Kidney capillary endothelial cell (primary cell): ENCODE measurements around the gene SHROOM1.
A peak's percentile ranks its signal among the peaks of the same experiment; 100 is the strongest.

Experiments used
- DNase-seq: peaks from one replicate; pipeline ENCODE4 v3.0.0-alpha.2; 2018; ENCODE audit warnings: low spot score

SHROOM1 gene

GRCh38 chr5:132853790-132854189, 23.3 kb upstream of the SHROOM1 start:
- no peak for DNase-seq

- DNase-seq = no peak
Measured at GRCh38 chr5:132853323-132853722, 22.9 kb upstream of the SHROOM1 start.

GRCh38 chr5:132850066-132850465, 19.6 kb upstream of the SHROOM1 start:
- DNase-seq = no peak

- DNase-seq = no peak
Measured at GRCh38 chr5:132849347-132849746, 18.9 kb upstream of the SHROOM1 start.

- no peak for DNase-seq
Measured at GRCh38 chr5:132848270-132848669, 17.8 kb upstream of the SHROOM1 start.

GRCh38 chr5:132841305-132841704, 10.9 kb upstream of the SHROOM1 start:
- no peak for DNase-seq

GRCh38 chr5:132840896-132841295, 10.4 kb upstream of the SHROOM1 start:
- no peak for DNase-seq

GRCh38 chr5:132840313-132840712, 9.9 kb upstream of the SHROOM1 start:
- DNase-seq = no peak

GRCh38 chr5:132839426-132840301, 9.2 kb upstream of the SHROOM1 start:
- peak; percentile 64 for DNase-seq

- DNase-seq = no peak
Measured at GRCh38 chr5:132838516-132839282, 8.3 kb upstream of the SHROOM1 start.

- DNase-seq = no peak
Measured at GRCh38 chr5:132837868-132838267, 7.4 kb upstream of the SHROOM1 start.

GRCh38 chr5:132836852-132837251, 6.4 kb upstream of the SHROOM1 start:
- DNase-seq = no peak

GRCh38 chr5:132834057-132834456, 3.6 kb upstream of the SHROOM1 start:
- DNase-seq = no peak

GRCh38 chr5:132832612-132833011, 2.2 kb upstream of the SHROOM1 start:
- no peak for DNase-seq

GRCh38 chr5:132831095-132831860, 831 bp upstream of the SHROOM1 start:
- no peak for DNase-seq

- DNase-seq = peak; percentile 63
Measured at GRCh38 chr5:132829742-132830435, 558 bp downstream of the SHROOM1 start.

- DNase-seq = no peak
Measured at GRCh38 chr5:132828846-132829494, 1.5 kb downstream of the SHROOM1 start.

GRCh38 chr5:132827943-132828673, 2.3 kb downstream of the SHROOM1 start:
- DNase-seq = no peak

GRCh38 chr5:132826424-132827082, 3.9 kb downstream of the SHROOM1 start:
- DNase-seq = no peak

GRCh38 chr5:132825834-132826391, 4.5 kb downstream of the SHROOM1 start:
- no peak for DNase-seq
